Hepatocyte (in vitro differentiated cells): ENCODE data around the gene CFAP77.

Experiments
- CTCF ChIP-seq: fragments of 200-600 bp; sonication (generic); IDR thresholded peaks from 2 replicates; pipeline ENCODE4 v1.5.1; 2016; ENCODE audit warnings: antibody characterized with exemption, mild to moderate bottlenecking; ENCODE audit not compliant: poor library complexity
- EZH2 ChIP-seq: fragments of 200-600 bp; sonication (generic); IDR thresholded peaks from 2 replicates; pipeline ENCODE4 v1.6.1; 2016; ENCODE audit warnings: antibody characterized with exemption, mild to moderate bottlenecking, borderline replicate concordance
- EZH2phosphoT487 ChIP-seq: fragments of 200-600 bp; sonication (generic); IDR thresholded peaks from one replicate; pipeline ENCODE4 v1.6.1; 2018; ENCODE audit warnings: antibody characterized with exemption, mild to moderate bottlenecking, low read depth, moderate library complexity; ENCODE audit not compliant: unreplicated experiment, severe bottlenecking

- no peak for TF ChIP-seq EZH2
- no peak for TF ChIP-seq CTCF
- no peak for TF ChIP-seq EZH2phosphoT487
Measured at GRCh38 chr9:132592451-132592850, 182.4 kb downstream of the CFAP77 start.
